Activated naive CD4-positive, alpha-beta T cell (primary cell): ENCODE results near the gene USP17L24.
"Not testable (repeated sequence)": the region's sequence is repeated elsewhere in the genome, so short reads cannot be mapped to it uniquely, and the experiment has no call there.

Experiments used
- DNase-seq, 4 experiments: peaks; one replicate each; lab custom pipeline; 2025; lab: John Stamatoyannopoulos, UW

USP17L24 gene, protein sequence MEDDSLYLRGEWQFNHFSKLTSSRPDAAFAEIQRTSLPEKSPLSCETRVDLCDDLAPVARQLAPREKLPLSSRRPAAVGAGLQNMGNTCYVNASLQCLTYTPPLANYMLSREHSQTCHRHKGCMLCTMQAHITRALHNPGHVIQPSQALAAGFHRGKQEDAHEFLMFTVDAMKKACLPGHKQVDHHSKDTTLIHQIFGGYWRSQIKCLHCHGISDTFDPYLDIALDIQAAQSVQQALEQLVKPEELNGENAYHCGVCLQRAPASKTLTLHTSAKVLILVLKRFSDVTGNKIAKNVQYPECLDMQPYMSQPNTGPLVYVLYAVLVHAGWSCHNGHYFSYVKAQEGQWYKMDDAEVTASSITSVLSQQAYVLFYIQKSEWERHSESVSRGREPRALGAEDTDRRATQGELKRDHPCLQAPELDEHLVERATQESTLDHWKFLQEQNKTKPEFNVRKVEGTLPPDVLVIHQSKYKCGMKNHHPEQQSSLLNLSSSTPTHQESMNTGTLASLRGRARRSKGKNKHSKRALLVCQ

DNA sequence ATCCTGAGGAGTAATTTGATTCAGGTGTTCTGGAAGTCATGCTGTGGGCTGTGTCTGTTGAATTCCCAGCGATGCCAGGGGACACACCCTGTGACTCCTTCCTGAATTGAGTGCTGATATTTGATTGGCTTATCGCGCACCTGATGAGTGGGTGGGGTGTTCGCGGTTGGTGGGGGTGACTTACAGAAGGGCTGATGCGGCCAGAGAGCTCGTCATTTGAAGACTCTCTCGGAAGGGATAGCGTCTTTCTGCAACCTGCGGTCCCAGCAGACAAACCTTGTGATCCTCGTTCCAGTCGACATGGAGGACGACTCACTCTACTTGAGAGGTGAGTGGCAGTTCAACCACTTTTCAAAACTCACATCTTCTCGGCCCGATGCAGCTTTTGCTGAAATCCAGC is at the start of gene USP17L24:
USP17L24 (plus strand) TSS at position 301 of the 400 bp plus-strand sequence; CDS start at position 301, 0 bp downstream.
- not testable (repeated sequence) for DNase-seq

DNA sequence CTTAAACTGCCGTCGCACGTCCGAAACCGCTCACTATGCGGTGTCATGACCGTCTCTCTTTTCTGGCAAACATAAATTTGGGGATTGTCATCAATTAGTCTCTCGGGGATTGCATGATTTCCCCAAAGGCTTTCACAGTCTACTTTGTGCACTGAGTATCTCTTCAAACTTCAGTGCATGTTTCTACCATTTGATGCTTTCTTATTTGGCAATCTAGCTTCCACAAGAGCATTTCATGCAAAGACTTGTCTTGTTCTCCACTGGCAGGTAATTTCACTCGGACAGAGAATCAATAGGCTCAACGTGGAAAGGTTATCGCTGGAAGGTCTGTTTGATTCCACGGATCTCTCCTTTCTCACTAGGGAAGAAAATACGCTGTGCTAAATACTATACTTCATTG is 774 bp upstream of the USP17L24 start:
- DNase-seq, result not testable (repeated sequence)

DNA sequence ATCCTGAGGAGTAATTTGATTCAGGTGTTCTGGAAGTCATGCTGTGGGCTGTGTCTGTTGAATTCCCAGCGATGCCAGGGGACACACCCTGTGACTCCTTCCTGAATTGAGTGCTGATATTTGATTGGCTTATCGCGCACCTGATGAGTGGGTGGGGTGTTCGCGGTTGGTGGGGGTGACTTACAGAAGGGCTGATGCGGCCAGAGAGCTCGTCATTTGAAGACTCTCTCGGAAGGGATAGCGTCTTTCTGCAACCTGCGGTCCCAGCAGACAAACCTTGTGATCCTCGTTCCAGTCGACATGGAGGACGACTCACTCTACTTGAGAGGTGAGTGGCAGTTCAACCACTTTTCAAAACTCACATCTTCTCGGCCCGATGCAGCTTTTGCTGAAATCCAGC is 4.6 kb downstream of the USP17L24 start, which contains the start of gene USP17L25:
USP17L25 (plus strand) TSS at position 301 of the 400 bp plus-strand sequence; CDS start at position 301, 0 bp downstream.
- DNase-seq, result not testable (repeated sequence)

DNA sequence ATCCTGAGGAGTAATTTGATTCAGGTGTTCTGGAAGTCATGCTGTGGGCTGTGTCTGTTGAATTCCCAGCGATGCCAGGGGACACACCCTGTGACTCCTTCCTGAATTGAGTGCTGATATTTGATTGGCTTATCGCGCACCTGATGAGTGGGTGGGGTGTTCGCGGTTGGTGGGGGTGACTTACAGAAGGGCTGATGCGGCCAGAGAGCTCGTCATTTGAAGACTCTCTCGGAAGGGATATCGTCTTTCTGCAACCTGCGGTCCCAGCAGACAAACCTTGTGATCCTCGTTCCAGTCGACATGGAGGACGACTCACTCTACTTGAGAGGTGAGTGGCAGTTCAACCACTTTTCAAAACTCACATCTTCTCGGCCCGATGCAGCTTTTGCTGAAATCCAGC is 9.4 kb downstream of the USP17L24 start, which contains the start of gene USP17L26:
USP17L26 (plus strand) TSS at position 301 of the 400 bp plus-strand sequence; CDS start at position 301, 0 bp downstream.
- not testable (repeated sequence) for DNase-seq

DNA sequence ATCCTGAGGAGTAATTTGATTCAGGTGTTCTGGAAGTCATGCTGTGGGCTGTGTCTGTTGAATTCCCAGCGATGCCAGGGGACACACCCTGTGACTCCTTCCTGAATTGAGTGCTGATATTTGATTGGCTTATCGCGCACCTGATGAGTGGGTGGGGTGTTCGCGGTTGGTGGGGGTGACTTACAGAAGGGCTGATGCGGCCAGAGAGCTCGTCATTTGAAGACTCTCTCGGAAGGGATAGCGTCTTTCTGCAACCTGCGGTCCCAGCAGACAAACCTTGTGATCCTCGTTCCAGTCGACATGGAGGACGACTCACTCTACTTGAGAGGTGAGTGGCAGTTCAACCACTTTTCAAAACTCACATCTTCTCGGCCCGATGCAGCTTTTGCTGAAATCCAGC is 14.1 kb downstream of the USP17L24 start, which contains the start of gene USP17L5:
USP17L5 (plus strand) TSS at position 301 of the 400 bp plus-strand sequence; CDS start at position 301, 0 bp downstream.
- DNase-seq, result not testable (repeated sequence)

DNA sequence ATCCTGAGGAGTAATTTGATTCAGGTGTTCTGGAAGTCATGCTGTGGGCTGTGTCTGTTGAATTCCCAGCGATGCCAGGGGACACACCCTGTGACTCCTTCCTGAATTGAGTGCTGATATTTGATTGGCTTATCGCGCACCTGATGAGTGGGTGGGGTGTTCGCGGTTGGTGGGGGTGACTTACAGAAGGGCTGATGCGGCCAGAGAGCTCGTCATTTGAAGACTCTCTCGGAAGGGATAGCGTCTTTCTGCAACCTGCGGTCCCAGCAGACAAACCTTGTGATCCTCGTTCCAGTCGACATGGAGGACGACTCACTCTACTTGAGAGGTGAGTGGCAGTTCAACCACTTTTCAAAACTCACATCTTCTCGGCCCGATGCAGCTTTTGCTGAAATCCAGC is 18.9 kb downstream of the USP17L24 start, which contains the start of gene USP17L27:
USP17L27 (plus strand) TSS at position 301 of the 400 bp plus-strand sequence; CDS start at position 301, 0 bp downstream.
- DNase-seq, result not testable (repeated sequence)

DNA sequence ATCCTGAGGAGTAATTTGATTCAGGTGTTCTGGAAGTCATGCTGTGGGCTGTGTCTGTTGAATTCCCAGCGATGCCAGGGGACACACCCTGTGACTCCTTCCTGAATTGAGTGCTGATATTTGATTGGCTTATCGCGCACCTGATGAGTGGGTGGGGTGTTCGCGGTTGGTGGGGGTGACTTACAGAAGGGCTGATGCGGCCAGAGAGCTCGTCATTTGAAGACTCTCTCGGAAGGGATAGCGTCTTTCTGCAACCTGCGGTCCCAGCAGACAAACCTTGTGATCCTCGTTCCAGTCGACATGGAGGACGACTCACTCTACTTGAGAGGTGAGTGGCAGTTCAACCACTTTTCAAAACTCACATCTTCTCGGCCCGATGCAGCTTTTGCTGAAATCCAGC is 23.6 kb downstream of the USP17L24 start, which contains the start of gene USP17L28:
USP17L28 (plus strand) TSS at position 301 of the 400 bp plus-strand sequence; CDS start at position 301, 0 bp downstream.
- DNase-seq, result not testable (repeated sequence)

DNA sequence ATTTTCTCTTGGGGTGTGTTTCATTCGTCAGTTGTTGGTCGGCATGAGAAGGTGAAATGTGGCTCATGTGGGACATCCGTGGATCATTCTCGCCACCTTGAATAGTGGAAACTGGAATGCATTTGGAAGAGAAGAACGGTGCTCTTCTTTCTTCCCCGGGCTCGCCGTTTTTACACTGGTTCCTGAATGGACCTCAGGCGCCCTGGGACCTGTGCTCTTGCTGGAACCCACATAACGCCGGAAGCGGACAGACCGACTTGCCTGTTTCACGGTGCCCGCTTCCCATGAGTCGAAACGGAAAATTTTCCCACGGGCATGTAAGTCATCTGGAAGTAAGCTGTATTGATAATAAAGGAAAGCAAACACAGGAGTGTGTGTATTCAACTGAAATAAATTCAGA is 25.9 kb downstream of the USP17L24 start:
- DNase-seq, result not testable (repeated sequence)

DNA sequence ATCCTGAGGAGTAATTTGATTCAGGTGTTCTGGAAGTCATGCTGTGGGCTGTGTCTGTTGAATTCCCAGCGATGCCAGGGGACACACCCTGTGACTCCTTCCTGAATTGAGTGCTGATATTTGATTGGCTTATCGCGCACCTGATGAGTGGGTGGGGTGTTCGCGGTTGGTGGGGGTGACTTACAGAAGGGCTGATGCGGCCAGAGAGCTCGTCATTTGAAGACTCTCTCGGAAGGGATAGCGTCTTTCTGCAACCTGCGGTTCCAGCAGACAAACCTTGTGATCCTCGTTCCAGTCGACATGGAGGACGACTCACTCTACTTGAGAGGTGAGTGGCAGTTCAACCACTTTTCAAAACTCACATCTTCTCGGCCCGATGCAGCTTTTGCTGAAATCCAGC is 28.4 kb downstream of the USP17L24 start, which contains the start of gene USP17L29:
USP17L29 (plus strand) TSS at position 301 of the 400 bp plus-strand sequence; CDS start at position 301, 0 bp downstream.
- DNase-seq, result not testable (repeated sequence)

DNA sequence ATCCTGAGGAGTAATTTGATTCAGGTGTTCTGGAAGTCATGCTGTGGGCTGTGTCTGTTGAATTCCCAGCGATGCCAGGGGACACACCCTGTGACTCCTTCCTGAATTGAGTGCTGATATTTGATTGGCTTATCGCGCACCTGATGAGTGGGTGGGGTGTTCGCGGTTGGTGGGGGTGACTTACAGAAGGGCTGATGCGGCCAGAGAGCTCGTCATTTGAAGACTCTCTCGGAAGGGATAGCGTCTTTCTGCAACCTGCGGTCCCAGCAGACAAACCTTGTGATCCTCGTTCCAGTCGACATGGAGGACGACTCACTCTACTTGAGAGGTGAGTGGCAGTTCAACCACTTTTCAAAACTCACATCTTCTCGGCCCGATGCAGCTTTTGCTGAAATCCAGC is 37.9 kb downstream of the USP17L24 start, which contains the start of gene USP17L30:
USP17L30 (plus strand) TSS at position 301 of the 400 bp plus-strand sequence; CDS start at position 301, 0 bp downstream.
- DNase-seq, result not testable (repeated sequence)
